C4-2B (cell line): ENCODE results near the gene PPIL1.

Experiments used
- ZFX ChIP-seq: fragments of 450-650 bp; IDR thresholded peaks from 2 replicates; pipeline ENCODE4 v1.6.1; 2017
- TF ChIP-seq, protein P1 (sequence below): fragments of 450-650 bp; conservative IDR thresholded peaks from 2 replicates; pipeline ENCODE4 v1.5.1; 2017; ENCODE audit warnings: mild to moderate bottlenecking

DNA sequence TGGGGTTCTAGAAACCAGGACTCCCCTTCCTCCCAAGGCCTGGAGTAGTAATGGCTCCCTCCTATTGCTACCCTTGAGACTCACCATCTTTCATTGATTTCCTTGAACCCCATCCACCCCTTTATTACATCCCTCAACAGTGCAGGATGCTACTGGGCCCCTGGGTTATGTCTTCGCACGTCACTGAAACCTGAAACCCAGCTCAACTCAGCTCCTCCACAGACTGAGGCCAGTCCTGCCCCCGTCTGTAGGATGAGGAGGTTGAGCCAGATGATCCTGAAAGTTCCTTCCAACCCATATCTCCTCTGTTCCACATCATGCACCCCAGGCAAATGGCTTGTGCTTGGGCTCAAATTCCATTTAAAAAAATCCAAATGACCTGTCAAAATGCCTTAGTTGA is 56.8 kb downstream of the PPIL1 start:
- TF ChIP-seq, protein P1, sequence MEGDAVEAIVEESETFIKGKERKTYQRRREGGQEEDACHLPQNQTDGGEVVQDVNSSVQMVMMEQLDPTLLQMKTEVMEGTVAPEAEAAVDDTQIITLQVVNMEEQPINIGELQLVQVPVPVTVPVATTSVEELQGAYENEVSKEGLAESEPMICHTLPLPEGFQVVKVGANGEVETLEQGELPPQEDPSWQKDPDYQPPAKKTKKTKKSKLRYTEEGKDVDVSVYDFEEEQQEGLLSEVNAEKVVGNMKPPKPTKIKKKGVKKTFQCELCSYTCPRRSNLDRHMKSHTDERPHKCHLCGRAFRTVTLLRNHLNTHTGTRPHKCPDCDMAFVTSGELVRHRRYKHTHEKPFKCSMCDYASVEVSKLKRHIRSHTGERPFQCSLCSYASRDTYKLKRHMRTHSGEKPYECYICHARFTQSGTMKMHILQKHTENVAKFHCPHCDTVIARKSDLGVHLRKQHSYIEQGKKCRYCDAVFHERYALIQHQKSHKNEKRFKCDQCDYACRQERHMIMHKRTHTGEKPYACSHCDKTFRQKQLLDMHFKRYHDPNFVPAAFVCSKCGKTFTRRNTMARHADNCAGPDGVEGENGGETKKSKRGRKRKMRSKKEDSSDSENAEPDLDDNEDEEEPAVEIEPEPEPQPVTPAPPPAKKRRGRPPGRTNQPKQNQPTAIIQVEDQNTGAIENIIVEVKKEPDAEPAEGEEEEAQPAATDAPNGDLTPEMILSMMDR = no peak
- TF ChIP-seq ZFX = no peak
